KMS-11 (cell line): ENCODE results near the gene CRAMP1.

ENCODE experiments used
- H2AFZ ChIP-seq: fragments of 200-600 bp; sonication (generic); 2 replicates; pipeline ENCODE4 v1.6.1; 2016; ENCODE audit warnings: antibody characterized with exemption, mixed run types, low read depth
- H3K27ac ChIP-seq: fragments of 200-600 bp; sonication (generic); 2 replicates; pipeline ENCODE4 v1.6.1; 2016; ENCODE audit warnings: mild to moderate bottlenecking, mixed run types
- H3K27me3 ChIP-seq: fragments of 200-600 bp; sonication (generic); 2 replicates; pipeline ENCODE4 v1.6.1; 2017; ENCODE audit warnings: mild to moderate bottlenecking, low read depth, mixed run types, moderate library complexity; ENCODE audit not compliant: insufficient read depth
- H3K36me3 ChIP-seq: fragments of 200-600 bp; sonication (generic); 2 replicates; pipeline ENCODE4 v1.6.1; 2017; ENCODE audit warnings: mild to moderate bottlenecking, mixed run types; ENCODE audit not compliant: insufficient read depth
- H3K4me1 ChIP-seq: fragments of 200-600 bp; sonication (generic); 2 replicates; pipeline ENCODE4 v1.6.1; 2016; ENCODE audit warnings: mild to moderate bottlenecking, low read depth, mixed run types; ENCODE audit not compliant: poor library complexity, severe bottlenecking
- H3K4me2 ChIP-seq: fragments of 200-600 bp; sonication (generic); 2 replicates; pipeline ENCODE4 v1.7.0; 2016; ENCODE audit warnings: mild to moderate bottlenecking, mixed run types
- H3K4me3 ChIP-seq: fragments of 200-600 bp; sonication (generic); IDR thresholded peaks from 2 replicates; pipeline ENCODE4 v1.6.1; 2017; ENCODE audit warnings: low read depth, low read length, mixed read lengths; ENCODE audit not compliant: insufficient read depth
- H3K79me2 ChIP-seq: fragments of 200-600 bp; sonication (generic); 2 replicates; pipeline ENCODE4 v1.6.1; 2016; ENCODE audit warnings: low read depth, mixed run types; ENCODE audit not compliant: insufficient read depth
- H3K9ac ChIP-seq: fragments of 200-600 bp; sonication (generic); 2 replicates; pipeline ENCODE4 v1.6.1; 2016; ENCODE audit warnings: mild to moderate bottlenecking, mixed run types
- H4K20me1 ChIP-seq: fragments of 200-600 bp; sonication (generic); 2 replicates; pipeline ENCODE4 v1.6.1; 2016; ENCODE audit warnings: mild to moderate bottlenecking, mixed run types; ENCODE audit not compliant: insufficient read depth
- CTCF ChIP-seq: fragments of 200-600 bp; sonication (generic); conservative IDR thresholded peaks from 2 replicates; pipeline ENCODE4 v1.6.1; 2017; ENCODE audit warnings: low read depth, mild to moderate bottlenecking, antibody characterized with exemption, low read length, moderate library complexity, mixed read lengths

CRAMP1 gene

GRCh38 chr16:1651974-1652312 lies 39.8 kb downstream of the CRAMP1 start:
- Histone ChIP-seq H3K9ac (no peak overlapping the region), H3K79me2 (no peaks in the 10 kb centered on the region), H3K27me3 (no peaks in the 10 kb centered on the region), H4K20me1 (no peaks in the 10 kb centered on the region), H3K36me3 (no peaks in the 10 kb centered on the region; the same call in 1 of the 2 replicates), H3K27ac (no peak overlapping the region), H2AFZ (no peak overlapping the region), H3K4me2 (no peak overlapping the region), H3K4me1 (no peaks in the 10 kb centered on the region), H3K4me3 (no peak overlapping the region)
- TF ChIP-seq CTCF = no peak

- Histone ChIP-seq H4K20me1 (no peaks in the 10 kb centered on the region), H3K27ac (no peak overlapping the region), H3K4me1 (no peaks in the 10 kb centered on the region), H3K9ac (no peak overlapping the region), H3K27me3 (no peaks in the 10 kb centered on the region), H3K36me3 (no peaks in the 10 kb centered on the region; the same call in 1 of the 2 replicates), H3K79me2 (no peaks in the 10 kb centered on the region), H2AFZ (no peak overlapping the region), H3K4me3 (no peak overlapping the region), H3K4me2 (no peak overlapping the region)
- no peak for TF ChIP-seq CTCF
These were observed 40.9 kb downstream of the CRAMP1 start for GRCh38 chr16:1653023-1653422.

- no peak overlapping the region for H3K9ac ChIP-seq
- no peaks in the 10 kb centered on the region; the same call in 1 of the 2 replicates for H3K36me3 ChIP-seq
- no peak overlapping the region for H3K4me2 ChIP-seq
These were observed 42.5 kb downstream of the CRAMP1 start for GRCh38 chr16:1654505-1655268.

DNA sequence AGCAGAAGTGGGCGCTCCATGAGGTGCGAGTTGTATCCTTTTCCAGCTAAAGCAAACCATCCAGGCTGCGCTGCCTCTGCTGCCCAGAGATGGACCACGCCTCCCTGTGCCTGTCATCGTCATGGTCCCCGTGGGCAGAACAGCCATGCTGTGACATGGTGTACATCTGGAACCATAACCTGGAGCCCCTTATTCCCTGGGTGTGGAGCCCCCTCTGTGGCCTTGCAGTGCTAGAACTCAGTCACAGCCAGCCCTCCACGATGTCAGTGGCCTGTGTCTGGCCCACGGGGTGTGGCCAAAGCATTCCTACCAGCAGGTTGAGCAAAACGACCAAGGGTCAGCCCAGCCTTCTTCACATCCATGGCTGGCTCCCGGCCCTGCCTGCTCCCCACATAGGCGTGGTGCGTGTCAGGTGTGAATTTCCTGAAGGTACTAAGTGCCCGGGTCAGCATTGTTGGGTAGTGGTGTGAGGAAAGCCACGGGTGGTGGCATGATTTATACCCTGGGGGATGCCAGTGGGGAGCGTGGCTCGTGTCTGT lies 43.2 kb downstream of the CRAMP1 start:
- H2AFZ ChIP-seq = no peak overlapping the region
- H4K20me1 ChIP-seq = no peaks in the 10 kb centered on the region
- no peak overlapping the region for H3K4me2 ChIP-seq
- no peaks in the 10 kb centered on the region for H3K4me1 ChIP-seq
- no peaks in the 10 kb centered on the region for H3K27me3 ChIP-seq
- H3K79me2 ChIP-seq = no peaks in the 10 kb centered on the region
- no peak overlapping the region for H3K9ac ChIP-seq
- no peaks in the 10 kb centered on the region; the same call in 1 of the 2 replicates for H3K36me3 ChIP-seq
- H3K4me3 ChIP-seq = no peak overlapping the region
- no peak overlapping the region for H3K27ac ChIP-seq
- TF ChIP-seq CTCF = no peak

More at GRCh38 chr16:1654505-1655268, 42.5 kb downstream of the CRAMP1 start:
- Histone ChIP-seq H2AFZ (no peak overlapping the region), H3K79me2 (no peaks in the 10 kb centered on the region), H3K27me3 (no peaks in the 10 kb centered on the region), H3K27ac (no peak overlapping the region), H3K4me3 (no peak overlapping the region), H4K20me1 (no peaks in the 10 kb centered on the region), H3K4me1 (no peaks in the 10 kb centered on the region)
- TF ChIP-seq CTCF = no peak
